Measurements from ENCODE around the gene PPIL4. TPM values are rescaled to one million over a fixed set of nuclear protein-coding genes. Genes with fewer than 3 reads are reported as not detected.

The PPIL4 gene
- total RNA-seq, 6 donors from 2014 or later: 15.1 to 50.6 (median 21.8) TPM

GRCh38 chr6:149457316-149457884 lies 88.4 kb downstream of the PPIL4 start:
- Histone ChIP-seq H3K36me3 (no peaks in the 10 kb centered on the region), H3K4me3 (no peak overlapping the region), H3K4me1 (peaks cover 24 to 44% (median 27%) of the 10 kb centered on the region in 4 donors), H3K27me3 (no peaks in the 10 kb centered on the region), H3K9me3 (no peaks in the 10 kb centered on the region), H3K27ac (no peak overlapping the region)
- WGBS, 2 donors: 54 to 62% methylated on average over 6 to 7 of the region's 7 CpGs
- no peak for TF ChIP-seq POLR2AphosphoS5 (IDR thresholded peaks at IDR 0.05)
- TF ChIP-seq EP300 (IDR thresholded peaks at IDR 0.05): no peak
- TF ChIP-seq POLR2A (IDR thresholded peaks at IDR 0.05): no peak
- no peak for TF ChIP-seq CTCF (IDR thresholded peaks at IDR 0.05)
- DNase-seq (no peak), ATAC-seq (ENCODE audit: low FRiP score in 2 of 2) (no peak)

GRCh38 chr6:149456311-149457021 lies 89.4 kb downstream of the PPIL4 start:
- ATAC-seq (ENCODE audit: low FRiP score in 2 of 2): no peak
- WGBS, 2 donors: 86 to 89% methylated on average over 35 to 41 of the region's 49 CpGs
- H3K4me1 ChIP-seq: peaks cover 27 to 53% (median 29%) of the 10 kb centered on the region in 4 donors
- H3K27me3 ChIP-seq: no peaks in the 10 kb centered on the region
- TF ChIP-seq EP300 (IDR thresholded peaks at IDR 0.05): no peak
- TF ChIP-seq POLR2AphosphoS5 (IDR thresholded peaks at IDR 0.05): no peak
- TF ChIP-seq CTCF (IDR thresholded peaks at IDR 0.05): no peak
- no peak for TF ChIP-seq POLR2A (IDR thresholded peaks at IDR 0.05)
- H3K4me3 ChIP-seq: no peak overlapping the region
- H3K27ac ChIP-seq: no peak overlapping the region
- peak in 1 of 2 donors; percentile 83 for DNase-seq
- H3K36me3 ChIP-seq: no peaks in the 10 kb centered on the region
- no peaks in the 10 kb centered on the region for H3K9me3 ChIP-seq

GRCh38 chr6:149455031-149455732 lies 90.7 kb downstream of the PPIL4 start:
- Histone ChIP-seq H3K4me1 (peaks cover 39 to 66% (median 41%) of the 10 kb centered on the region in 4 donors), H3K9me3 (no peaks in the 10 kb centered on the region), H3K27ac (peak overlapping the region; percentile 45 to 79 (median 75)), H3K27me3 (peaks cover 0 to 10% (median 0%) of the 10 kb centered on the region in 4 donors), H3K36me3 (no peaks in the 10 kb centered on the region), H3K4me3 (no peak overlapping the region)
- DNase-seq (peak in 1 of 2 donors; percentile 48), ATAC-seq (ENCODE audit: low FRiP score in 2 of 2) (peak in 1 of 2 donors; percentile 36)
- no peak for TF ChIP-seq POLR2A (IDR thresholded peaks at IDR 0.05)
- no peak for TF ChIP-seq CTCF (IDR thresholded peaks at IDR 0.05)
- TF ChIP-seq POLR2AphosphoS5 (IDR thresholded peaks at IDR 0.05): no peak
- no peak for TF ChIP-seq EP300 (IDR thresholded peaks at IDR 0.05)
- WGBS, 2 donors: 67 to 86% methylated on average over 8 to 11 of the region's 11 CpGs

Small RNAs within 50 kb of the gene (small RNA-seq; reads per million reads assigned to genes)
- gene RF00410: 0 reads per million in 4 donors
- gene RNU7-3P: 0 to 0.37 (median 0) reads per million in 4 donors

Other genes with a start within 250 kb of the PPIL4 start
- 10 to 100 TPM; 46.5 to 99.5 (median 52.7) TPM for gene TAB2, start 228.3 kb downstream of the PPIL4 start, total RNA-seq
- gene SUMO4, start 145.8 kb downstream of the PPIL4 start, total RNA-seq: 1 to 10 TPM; 1.9 to 8.4 (median 3.5) TPM
- 1 to 10 TPM; 1.4 to 5.7 (median 2.6) TPM for gene ZC3H12D, start 61.0 kb downstream of the PPIL4 start, total RNA-seq
- gene GINM1, start 20.3 kb upstream of the PPIL4 start, total RNA-seq: 10 to 100 TPM; 13.6 to 42.4 (median 37.7) TPM
- gene KATNA1, start 102.7 kb upstream of the PPIL4 start, total RNA-seq: 10 to 100 TPM in 5 of 6 donors, 1 to 10 TPM in 1; 7.2 to 36.1 (median 16.3) TPM
- 10 to 100 TPM; 23.1 to 34.4 (median 29.9) TPM for gene LATS1, start 172.1 kb upstream of the PPIL4 start, total RNA-seq
- 10 to 100 TPM; 11.1 to 29.3 (median 19.1) TPM for gene NUP43, start 200.5 kb upstream of the PPIL4 start, total RNA-seq
- 100 to 1,000 TPM in 2 of 6 donors, 10 to 100 TPM in 4; 25.1 to 129 (median 68.1) TPM for gene PCMT1, start 203.7 kb upstream of the PPIL4 start, total RNA-seq